HepG2 (cell line): ENCODE results near the gene TTPAL. TPM values are rescaled to one million over a fixed set of nuclear protein-coding genes. Genes with fewer than 3 reads are reported as not detected.
A peak's percentile ranks its signal among the peaks of the same experiment; 100 is the strongest.

Source experiments
- AGO2 ChIP-seq: fragments of 200-400 bp; formaldehyde crosslinking; optimal IDR thresholded peaks from 2 replicates; pipeline ENCODE3; 2017; ENCODE audit warnings: mild to moderate bottlenecking, low read depth, low read length, moderate library complexity
- ATF7 ChIP-seq, 2 experiments: fragments of 450-650 bp in 1 of 2; sonication (generic) in 1 of 2; formaldehyde crosslinking in 1 of 2; IDR thresholded peaks; 2 replicates each; pipeline versions ENCODE4 v1.4.0 to v1.6.1; 2016 to 2020; ENCODE audit warnings: antibody characterized with exemption in 1 of 2, mild to moderate bottlenecking in 1 of 2, missing genetic modification reagents in 1 of 2
- GABPB1 ChIP-seq: IDR thresholded peaks from 2 replicates; pipeline ENCODE4 v1.6.1; 2016; ENCODE audit warnings: mild to moderate bottlenecking, missing genetic modification reagents, moderate library complexity, missing compliant biosample characterization
- GPN1 ChIP-seq: sonication (generic); formaldehyde crosslinking; IDR thresholded peaks from 2 replicates; pipeline ENCODE4 v1.5.1; 2020; ENCODE audit warnings: missing genetic modification reagents, borderline replicate concordance
- MAFG ChIP-seq: sonication (generic); formaldehyde crosslinking; IDR thresholded peaks from 2 replicates; pipeline ENCODE4 v1.5.1; 2020; ENCODE audit warnings: mild to moderate bottlenecking, missing genetic modification reagents
- MED1 ChIP-seq: sonication (generic); formaldehyde crosslinking; IDR thresholded peaks from 2 replicates; pipeline ENCODE4 v1.4.0; 2020; ENCODE audit warnings: missing genetic modification reagents
- MIER2 ChIP-seq: IDR thresholded peaks from 2 replicates; pipeline ENCODE4 v1.6.1; 2016; ENCODE audit warnings: missing biosample characterization, missing genetic modification reagents
- MXD4 ChIP-seq: IDR thresholded peaks from 2 replicates; pipeline ENCODE4 v1.6.1; 2016; ENCODE audit warnings: mild to moderate bottlenecking, missing biosample characterization, missing genetic modification reagents
- PHF5A ChIP-seq: IDR thresholded peaks from one replicate; pipeline ENCODE4 v1.6.1; 2018; ENCODE audit warnings: low read depth, missing genetic modification reagents; ENCODE audit not compliant: unreplicated experiment
- SP4 ChIP-seq: sonication (generic); formaldehyde crosslinking; IDR thresholded peaks from 2 replicates; pipeline ENCODE4 v1.8.1; 2023; ENCODE audit warnings: mild to moderate bottlenecking, missing genetic modification reagents
- ZNF281 ChIP-seq: sonication (generic); formaldehyde crosslinking; IDR thresholded peaks from 2 replicates; pipeline ENCODE4 v1.4.0; 2020; ENCODE audit warnings: missing genetic modification reagents, borderline replicate concordance
- ZNF292 ChIP-seq: sonication (generic); formaldehyde crosslinking; IDR thresholded peaks from 2 replicates; pipeline ENCODE4 v1.8.1; 2022; ENCODE audit warnings: mild to moderate bottlenecking, low read depth, missing genetic modification reagents, borderline replicate concordance
- ZNF317 ChIP-seq: sonication (generic); formaldehyde crosslinking; IDR thresholded peaks from 2 replicates; pipeline ENCODE4 v1.5.0; 2020; ENCODE audit warnings: mild to moderate bottlenecking, missing genetic modification reagents
- ZNF639 ChIP-seq: conservative IDR thresholded peaks from 2 replicates; pipeline ENCODE4 v1.6.1; 2018; ENCODE audit warnings: missing genetic modification reagents
- polyA plus RNA-seq, 8 experiments: library from polyadenylated mRNA; depleted of rRNA in 3 of 8; stranded (reverse) in 7 of 8; unstranded in 1 of 8; fragments of >200 nt; fragmentation: Illumina TruSeq in 4 of 8; extraction: Trizol in 4 of 8; gene quantifications; 2 replicates each; pipeline versions ENCODE4 v1.2.1 to v1.2.3, GENCODE V29; 2011 to 2016; ENCODE audit warnings: low read depth in 4 of 8, missing spikeins in 1 of 8, mixed read lengths in 1 of 8; ENCODE audit not compliant: insufficient read depth in 1 of 8
- total RNA-seq, 5 experiments: library from RNA; depleted of rRNA; stranded (reverse); fragments of >200 nt; fragmentation: Illumina TruSeq; extraction: Trizol; gene quantifications; 2 replicates each; pipeline ENCODE4 v1.2.3, GENCODE V29; 2016; ENCODE audit warnings: low read depth in 1 of 5
- TF ChIP-seq, protein P1 (sequence below): sonication (generic); formaldehyde crosslinking; IDR thresholded peaks from 2 replicates; pipeline ENCODE4 v1.4.0; 2020; ENCODE audit warnings: missing genetic modification reagents, mild to moderate bottlenecking, borderline replicate concordance
- TF ChIP-seq, protein P2 (sequence below): sonication (generic); formaldehyde crosslinking; IDR thresholded peaks from 2 replicates; pipeline ENCODE4 v1.8.1; 2023; ENCODE audit warnings: mild to moderate bottlenecking, missing genetic modification reagents, borderline replicate concordance
- TF ChIP-seq, protein P3 (sequence below): sonication (generic); formaldehyde crosslinking; IDR thresholded peaks from 2 replicates; pipeline ENCODE4 v1.4.0; 2020; ENCODE audit warnings: missing genetic modification reagents, mild to moderate bottlenecking, borderline replicate concordance

The TTPAL gene
- total and polyA plus RNA-seq, 2 of the 13 experiments (the other 11 are each of a cell fraction or from before 2014, with no cell fraction given) = 4.3 to 18.8 TPM

GRCh38 chr20:44475694-44476560 is at the start of gene TTPAL (continued):
- TF ChIP-seq ZNF281 (CRISPR knock-in tag) (peak; percentile 71; the same call in 1 of the 2 replicates), MED1 (CRISPR knock-in tag) (peak; percentile 73), ZNF292 (CRISPR knock-in tag) (peak; percentile 38; the same call in 1 of the 2 replicates), ATF7 (IDR thresholded peaks at IDR 0.05) (no peak), ATF7 (CRISPR knock-in tag; IDR thresholded peaks at IDR 0.05) (no peak; the same call in 1 of the 2 replicates), MAFG (CRISPR knock-in tag) (no peak), MIER2 (CRISPR knock-in tag) (peak; percentile 77; the same call in 1 of the 2 replicates), ZNF317 (CRISPR knock-in tag) (no peak), ZNF639 (CRISPR knock-in tag) (peak; percentile 93), GPN1 (CRISPR knock-in tag) (peak; percentile 50; the same call in 1 of the 2 replicates), AGO2 (peak; percentile 93), SP4 (CRISPR knock-in tag) (peak; percentile 96), MXD4 (CRISPR knock-in tag) (peak; percentile 98), PHF5A (CRISPR knock-in tag) (peak; percentile 77), GABPB1 (peak; percentile 100)
- TF ChIP-seq, protein P1, sequence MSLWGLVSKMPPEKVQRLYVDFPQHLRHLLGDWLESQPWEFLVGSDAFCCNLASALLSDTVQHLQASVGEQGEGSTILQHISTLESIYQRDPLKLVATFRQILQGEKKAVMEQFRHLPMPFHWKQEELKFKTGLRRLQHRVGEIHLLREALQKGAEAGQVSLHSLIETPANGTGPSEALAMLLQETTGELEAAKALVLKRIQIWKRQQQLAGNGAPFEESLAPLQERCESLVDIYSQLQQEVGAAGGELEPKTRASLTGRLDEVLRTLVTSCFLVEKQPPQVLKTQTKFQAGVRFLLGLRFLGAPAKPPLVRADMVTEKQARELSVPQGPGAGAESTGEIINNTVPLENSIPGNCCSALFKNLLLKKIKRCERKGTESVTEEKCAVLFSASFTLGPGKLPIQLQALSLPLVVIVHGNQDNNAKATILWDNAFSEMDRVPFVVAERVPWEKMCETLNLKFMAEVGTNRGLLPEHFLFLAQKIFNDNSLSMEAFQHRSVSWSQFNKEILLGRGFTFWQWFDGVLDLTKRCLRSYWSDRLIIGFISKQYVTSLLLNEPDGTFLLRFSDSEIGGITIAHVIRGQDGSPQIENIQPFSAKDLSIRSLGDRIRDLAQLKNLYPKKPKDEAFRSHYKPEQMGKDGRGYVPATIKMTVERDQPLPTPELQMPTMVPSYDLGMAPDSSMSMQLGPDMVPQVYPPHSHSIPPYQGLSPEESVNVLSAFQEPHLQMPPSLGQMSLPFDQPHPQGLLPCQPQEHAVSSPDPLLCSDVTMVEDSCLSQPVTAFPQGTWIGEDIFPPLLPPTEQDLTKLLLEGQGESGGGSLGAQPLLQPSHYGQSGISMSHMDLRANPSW = peak; percentile 92; the same call in 1 of the 2 replicates
- TF ChIP-seq, protein P2, sequence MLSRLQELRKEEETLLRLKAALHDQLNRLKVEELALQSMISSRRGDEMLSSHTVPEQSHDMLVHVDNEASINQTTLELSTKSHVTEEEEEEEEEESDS (CRISPR knock-in tag) = peak; percentile 97
- TF ChIP-seq, protein P3, sequence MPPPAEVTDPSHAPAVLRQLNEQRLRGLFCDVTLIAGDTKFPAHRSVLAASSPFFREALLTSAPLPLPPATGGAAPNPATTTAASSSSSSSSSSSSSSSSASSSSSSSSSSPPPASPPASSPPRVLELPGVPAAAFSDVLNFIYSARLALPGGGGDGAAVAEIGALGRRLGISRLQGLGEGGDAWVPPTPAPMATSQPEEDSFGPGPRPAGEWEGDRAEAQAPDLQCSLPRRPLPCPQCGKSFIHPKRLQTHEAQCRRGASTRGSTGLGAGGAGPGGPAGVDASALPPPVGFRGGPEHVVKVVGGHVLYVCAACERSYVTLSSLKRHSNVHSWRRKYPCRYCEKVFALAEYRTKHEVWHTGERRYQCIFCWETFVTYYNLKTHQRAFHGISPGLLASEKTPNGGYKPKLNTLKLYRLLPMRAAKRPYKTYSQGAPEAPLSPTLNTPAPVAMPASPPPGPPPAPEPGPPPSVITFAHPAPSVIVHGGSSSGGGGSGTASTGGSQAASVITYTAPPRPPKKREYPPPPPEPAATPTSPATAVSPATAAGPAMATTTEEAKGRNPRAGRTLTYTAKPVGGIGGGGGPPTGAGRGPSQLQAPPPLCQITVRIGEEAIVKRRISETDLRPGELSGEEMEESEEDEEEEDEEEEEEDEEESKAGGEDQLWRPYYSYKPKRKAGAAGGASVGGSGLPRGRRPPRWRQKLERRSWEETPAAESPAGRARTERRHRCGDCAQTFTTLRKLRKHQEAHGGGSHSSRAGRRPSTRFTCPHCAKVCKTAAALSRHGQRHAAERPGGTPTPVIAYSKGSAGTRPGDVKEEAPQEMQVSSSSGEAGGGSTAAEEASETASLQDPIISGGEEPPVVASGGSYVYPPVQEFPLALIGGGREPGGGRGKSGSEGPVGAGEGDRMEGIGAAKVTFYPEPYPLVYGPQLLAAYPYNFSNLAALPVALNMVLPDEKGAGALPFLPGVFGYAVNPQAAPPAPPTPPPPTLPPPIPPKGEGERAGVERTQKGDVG (CRISPR knock-in tag) = peak; percentile 85
